H1 (cell line): Measurements from ENCODE around the gene LEKR1. TPM values are rescaled to one million over a fixed set of nuclear protein-coding genes. Genes with fewer than 3 reads are reported as not detected.

Source experiments
- CTCF ChIA-PET: fragments of 300-600 bp; sonication (Branson Sonifier 250); formaldehyde crosslinking; loops from one replicate; lab custom pipeline; 2021; ENCODE audit not compliant: partially characterized antibody; lab: Charles Lee
- POLR2A ChIA-PET: fragments of 300-600 bp; sonication (Branson Sonifier 250); formaldehyde crosslinking; loops from one replicate; lab custom pipeline; 2021; ENCODE audit warnings: inconsistent platforms; ENCODE audit not compliant: partially characterized antibody; lab: Charles Lee
- DNase-seq, 2 experiments: peaks; one replicate each; pipeline versions ENCODE4 v3.0.0 to v3.0.0-alpha.2; 2010 to 2022; ENCODE audit warnings: low spot score in 2 of 2, low read depth in 1 of 2, mixed read lengths in 1 of 2
- FAIRE-seq: peaks from 2 replicates; lab custom pipeline; 2011; peaks lifted over from hg19 to GRCh38; lab: Jason Lieb, UNC
- H2AFZ ChIP-seq: 2 replicates; pipeline ENCODE4 v1.8.1; 2012; ENCODE audit warnings: low read length, inconsistent platforms
- H2AK5ac ChIP-seq: 2 replicates; pipeline ENCODE4 v1.6.1; 2013; ENCODE audit warnings: low read depth, low read length
- H2BK120ac ChIP-seq: replicated peaks from 2 replicates; pipeline ENCODE3; 2013; ENCODE audit warnings: low read depth, low read length, inconsistent platforms
- H2BK12ac ChIP-seq: 2 replicates; pipeline ENCODE4 v1.6.1; 2013; ENCODE audit warnings: low read depth, low read length
- H2BK15ac ChIP-seq: 2 replicates; pipeline ENCODE4 v1.6.1; 2013; ENCODE audit warnings: low read length
- H2BK20ac ChIP-seq: 2 replicates; pipeline ENCODE4 v1.6.1; 2013; ENCODE audit warnings: low read length
- H2BK5ac ChIP-seq: 2 replicates; pipeline ENCODE4 v1.6.1; 2013; ENCODE audit warnings: low read depth, low read length
- H3K14ac ChIP-seq: 2 replicates; pipeline ENCODE4 v1.6.1; 2013; ENCODE audit warnings: inconsistent platforms; ENCODE audit not compliant: insufficient read length
- H3K18ac ChIP-seq: 2 replicates; pipeline ENCODE4 v1.6.1; 2013; ENCODE audit warnings: low read length; ENCODE audit errors: extremely low read depth
- H3K23ac ChIP-seq: 2 replicates; pipeline ENCODE4 v1.6.1; 2013; ENCODE audit warnings: inconsistent platforms; ENCODE audit not compliant: insufficient read length
- H3K23me2 ChIP-seq: 2 replicates; pipeline ENCODE4 v1.6.1; 2013; ENCODE audit warnings: low read depth, low read length
- H3K27ac ChIP-seq: 2 replicates; pipeline ENCODE4 v1.6.1; 2011; ENCODE audit warnings: low read depth, low read length, inconsistent platforms
- H3K27me3 ChIP-seq, 4 experiments: replicated peaks in 1 of 4; 1 replicate in 1 of 4; 2 replicates in 3 of 4; pipeline versions ENCODE4 v1.6.1 to v1.8.1; 2011 to 2013; ENCODE audit warnings: low read length in 3 of 4, mild to moderate bottlenecking in 3 of 4, inconsistent platforms in 2 of 4, mixed read lengths in 2 of 4, moderate library complexity in 1 of 4; ENCODE audit not compliant: control insufficient read depth in 3 of 4, insufficient read depth in 3 of 4; ENCODE audit errors: extremely low read depth in 1 of 4
- H3K36me3 ChIP-seq, 4 experiments: 2 replicates each; pipeline versions ENCODE4 v1.6.1 to v1.8.1; 2011 to 2013; ENCODE audit warnings: mild to moderate bottlenecking in 4 of 4, low read length in 3 of 4, moderate library complexity in 2 of 4, control low read depth in 1 of 4, inconsistent platforms in 1 of 4; ENCODE audit not compliant: insufficient read depth in 4 of 4, control insufficient read depth in 2 of 4
- H3K4ac ChIP-seq: replicated peaks from 2 replicates; pipeline ENCODE3; 2013; ENCODE audit warnings: low read length, low read depth, mixed read lengths, inconsistent platforms; ENCODE audit not compliant: insufficient read length
- H3K4me1 ChIP-seq, 4 experiments: replicated peaks in 1 of 4; 1 replicate in 1 of 4; 2 replicates in 3 of 4; pipeline versions ENCODE4 v1.6.1 to v1.8.1; 2011 to 2013; ENCODE audit warnings: low read length in 3 of 4, inconsistent platforms in 2 of 4, mixed read lengths in 1 of 4; ENCODE audit not compliant: insufficient read depth in 4 of 4, control insufficient read depth in 3 of 4
- H3K4me2 ChIP-seq, 2 experiments: 2 replicates each; pipeline versions ENCODE4 v1.6.1 to v1.8.1; 2011 to 2013; ENCODE audit warnings: low read depth in 2 of 2, low read length in 2 of 2, control low read depth in 1 of 2, inconsistent platforms in 1 of 2, mild to moderate bottlenecking in 1 of 2; ENCODE audit not compliant: insufficient read depth in 1 of 2
- H3K4me3 ChIP-seq, 4 experiments: fragments of 200-600, 300-600 bp in 1 of 4; sonication (generic), shearing (Covaris generic), sonication (Bioruptor Twin) in 1 of 4; 2 replicates each; pipeline versions ENCODE4 v1.5.1 to v1.8.1; 2011 to 2016; ENCODE audit warnings: low read length in 4 of 4, low read depth in 3 of 4, control low read depth in 2 of 4, inconsistent platforms in 2 of 4, mild to moderate bottlenecking in 2 of 4, mixed read lengths in 1 of 4, moderate library complexity in 1 of 4; ENCODE audit not compliant: insufficient read depth in 2 of 4; ENCODE audit errors: extremely low read depth in 1 of 4
- H3K56ac ChIP-seq: replicated peaks from 2 replicates; pipeline ENCODE3; 2013; ENCODE audit warnings: low read depth, mild to moderate bottlenecking, mixed read lengths, low read length, inconsistent platforms; ENCODE audit not compliant: insufficient read length
- H3K79me1 ChIP-seq: 2 replicates; pipeline ENCODE4 v1.6.1; 2013; ENCODE audit warnings: low read depth, low read length, control low read depth
- H3K79me2 ChIP-seq, 2 experiments: 2 replicates each; pipeline versions ENCODE4 v1.6.1 to v1.8.1; 2012 to 2013; ENCODE audit warnings: low read length in 2 of 2, mild to moderate bottlenecking in 2 of 2, inconsistent platforms in 1 of 2; ENCODE audit not compliant: insufficient read depth in 2 of 2, control insufficient read depth in 1 of 2
- H3K9ac ChIP-seq, 4 experiments: replicated peaks in 1 of 4; 1 replicate in 1 of 4; 2 replicates in 3 of 4; pipeline versions ENCODE4 v1.6.1 to v1.8.1; 2011 to 2013; ENCODE audit warnings: low read depth in 3 of 4, low read length in 3 of 4, control low read depth in 2 of 4, mild to moderate bottlenecking in 2 of 4, moderate library complexity in 2 of 4, inconsistent platforms in 1 of 4; ENCODE audit errors: extremely low read depth in 1 of 4
- H3K9me3 ChIP-seq, 2 experiments: 2 replicates each; pipeline versions ENCODE4 v1.6.1 to v1.8.1; 2012 to 2013; ENCODE audit warnings: mild to moderate bottlenecking in 2 of 2, moderate library complexity in 2 of 2, control low read depth in 1 of 2, inconsistent platforms in 1 of 2, low read depth in 1 of 2, low read length in 1 of 2, mixed read lengths in 1 of 2; ENCODE audit not compliant: insufficient read depth in 2 of 2
- H4K20me1 ChIP-seq, 2 experiments: replicated peaks in 1 of 2; 2 replicates each; pipeline versions ENCODE3 to v1.8.1; 2011 to 2013; ENCODE audit warnings: inconsistent platforms in 2 of 2, low read length in 2 of 2, mild to moderate bottlenecking in 1 of 2; ENCODE audit not compliant: insufficient read depth in 2 of 2, control insufficient read depth in 1 of 2
- H4K5ac ChIP-seq: 2 replicates; pipeline ENCODE4 v1.6.1; 2013; ENCODE audit warnings: low read length, low read depth, mixed read lengths, inconsistent platforms; ENCODE audit not compliant: insufficient read length
- H4K8ac ChIP-seq: 2 replicates; pipeline ENCODE4 v1.8.0; 2013; ENCODE audit warnings: mild to moderate bottlenecking, moderate library complexity, low read length, inconsistent platforms; ENCODE audit not compliant: insufficient read depth; ENCODE audit errors: extremely low read depth
- H4K91ac ChIP-seq: replicated peaks from 2 replicates; pipeline ENCODE3; 2013; ENCODE audit warnings: low read length, mixed read lengths, inconsistent platforms; ENCODE audit not compliant: insufficient read length
- BRCA1 ChIP-seq: IDR thresholded peaks from 2 replicates; pipeline ENCODE4 v1.6.1; 2012; ENCODE audit warnings: low read depth, low read length, improper control_type of control experiment
- CBX8 ChIP-seq: fragments of 300-800, 300-1000 bp; sonication (generic); IDR thresholded peaks from 2 replicates; pipeline ENCODE4 v1.7.1; 2016; ENCODE audit warnings: low read depth, low read length, borderline replicate concordance
- GABPA ChIP-seq: IDR thresholded peaks from 2 replicates; pipeline ENCODE4 v1.6.1; 2011; ENCODE audit warnings: mild to moderate bottlenecking, low read length, moderate library complexity, borderline replicate concordance; ENCODE audit not compliant: insufficient read depth
- PHF8 ChIP-seq: fragments of 200-600 bp; sonication (generic); conservative IDR thresholded peaks from 2 replicates; pipeline ENCODE4 v1.7.1; 2012; ENCODE audit warnings: low read depth, mild to moderate bottlenecking, inconsistent platforms, low read length, moderate library complexity
- POLR2AphosphoS5 ChIP-seq: IDR thresholded peaks from 2 replicates; pipeline ENCODE4 v1.6.1; 2011; ENCODE audit warnings: low read depth, low read length
- RNF2 ChIP-seq: fragments of 200-900, 300-1000 bp; sonication (generic); IDR thresholded peaks from 2 replicates; pipeline ENCODE4 v1.7.1; 2016; ENCODE audit warnings: borderline replicate concordance, low read depth, mild to moderate bottlenecking, antibody characterized with exemption, low read length; ENCODE audit not compliant: poor library complexity, severe bottlenecking; ENCODE audit errors: missing control alignments
- TAF1 ChIP-seq: IDR thresholded peaks from 2 replicates; pipeline ENCODE4 v1.6.1; 2011; ENCODE audit warnings: mild to moderate bottlenecking, low read depth, low read length
- TEAD4 ChIP-seq: IDR thresholded peaks from 2 replicates; pipeline ENCODE4 v1.6.1; 2012; ENCODE audit warnings: low read depth, low read length, inconsistent platforms, mixed read lengths
- WGBS, 2 experiments: shearing (Covaris generic) in 1 of 2; methylation state at CpG; one replicate each; pipeline versions ENCODE4 v1.1.6 to v1.1.7; 2013 to 2015; ENCODE audit warnings: low lambda C conversion rate in 2 of 2, mixed read lengths in 2 of 2, inconsistent platforms in 1 of 2, low coverage in 1 of 2, missing lambda C conversion rate in 1 of 2; ENCODE audit not compliant: insufficient replicate concordance in 2 of 2, insufficient coverage in 1 of 2, insufficient read length in 1 of 2; ENCODE audit errors: extremely low coverage in 1 of 2, missing lambda C conversion rate in 1 of 2; 5-methylcytosine and 5-hydroxymethylcytosine counted together
- polyA plus RNA-seq, 7 experiments: library from polyadenylated mRNA; depleted of rRNA in 3 of 7; stranded (reverse) in 5 of 7; unstranded in 2 of 7; fragments of >200 nt in 5 of 7; fragments of 200-250 nt in 2 of 7; gene quantifications; 1 replicate in 5 of 7; 2 replicates in 1 of 7; 4 replicates in 1 of 7; pipeline versions ENCODE4 v1.2.1 to v1.2.3, GENCODE V29; 2011 to 2013; ENCODE audit warnings: missing spikeins in 2 of 7, mixed read lengths in 2 of 7
- total RNA-seq: library from RNA; stranded (reverse); fragmentation: NEBNext Ultra II Directional; extraction: Animal tissue kit (Norgen Biotek cat#: 25700); gene quantifications from 2 replicates; pipeline ENCODE4 v1.2.1, GENCODE V29; 2021
- TF ChIP-seq, protein P1 (sequence below): IDR thresholded peaks from 2 replicates; pipeline ENCODE4 v1.6.1; 2011; ENCODE audit warnings: low read depth, mild to moderate bottlenecking, low read length; ENCODE audit not compliant: insufficient read depth
- TF ChIP-seq, protein P2 (sequence below): IDR thresholded peaks from 2 replicates; pipeline ENCODE4 v1.6.1; 2011; ENCODE audit warnings: low read length, improper control_type of control experiment

LEKR1 gene
- total and polyA plus RNA-seq, 2 of the 8 experiments (the other 6 are each of a cell fraction or from before 2014, with no cell fraction given): 0.08 TPM; not detected in 1

DNA sequence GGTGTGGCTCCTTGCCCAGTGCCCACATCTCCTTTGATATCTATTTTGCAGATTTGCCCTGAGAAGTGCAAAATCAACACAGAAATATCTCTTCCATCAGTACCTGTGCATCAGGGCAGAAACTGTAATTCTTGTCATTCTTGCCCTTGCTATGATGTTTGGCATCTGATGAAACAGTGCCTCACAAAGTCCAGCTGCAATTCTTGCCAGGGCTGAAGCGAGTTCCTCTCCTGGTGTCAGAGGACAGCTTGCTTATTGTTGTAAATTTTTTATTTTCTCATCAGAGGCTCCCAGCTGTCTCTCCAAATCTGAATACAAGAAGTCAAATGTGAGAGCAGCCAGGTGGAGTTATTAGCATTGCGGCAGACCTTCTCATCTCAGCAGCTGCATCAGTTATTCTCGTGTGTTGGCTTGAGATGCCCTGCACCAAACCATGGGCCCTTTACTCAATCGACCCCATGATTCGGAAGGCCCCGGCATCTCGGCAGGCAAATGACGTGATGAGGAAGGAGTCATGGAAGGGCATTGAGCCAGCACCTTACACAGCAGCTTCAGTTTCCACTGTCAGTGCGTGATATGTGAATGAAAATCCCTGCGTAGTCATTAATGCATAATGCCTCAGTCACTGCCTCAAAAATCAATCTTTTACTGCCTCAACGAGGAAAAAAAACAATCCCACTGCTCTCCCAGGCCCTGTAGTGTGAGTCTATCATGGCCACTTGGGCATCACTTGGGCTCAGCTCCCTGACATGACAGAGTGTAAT, 240.4 kb downstream of the LEKR1 start:
- no peak overlapping the region for H3K9ac ChIP-seq
- H3K27me3 ChIP-seq: peaks cover 0 to 6% (median 3%) of the 10 kb centered on the region in 4 experiments; a peak in 3 of 7 replicates
- DNase-seq (no peak), FAIRE-seq (no peak)
- H3K4me2 ChIP-seq: no peak overlapping the region; a peak in 1 of 4 replicates
- ChIA-PET CTCF (interaction anchor here (1.1 to 3.0 kb wide), 7 partner anchors 9 to 304 kb away, joined by 3 to 14 read pairs (median 7); no protein-coding TSS in a partner anchor), POLR2A (interaction anchor here (0.5 to 2.0 kb wide), 3 partner anchors 11 to 922 kb away, joined by 3 to 9 read pairs (median 3); no protein-coding TSS in a partner anchor)
- no peak overlapping the region for H3K18ac ChIP-seq
- no peak overlapping the region for H3K23ac ChIP-seq
- H3K27ac ChIP-seq: no peak overlapping the region
- H2AK5ac ChIP-seq: no peak overlapping the region
- no peaks in the 10 kb centered on the region for H3K23me2 ChIP-seq
- no peaks in the 10 kb centered on the region for H3K79me2 ChIP-seq
- no peak overlapping the region for H4K5ac ChIP-seq
- H3K79me1 ChIP-seq: no peaks in the 10 kb centered on the region
- no peaks in the 10 kb centered on the region for H4K20me1 ChIP-seq
- WGBS, 2 experiments: 94% methylated on average over 11 of the region's 11 CpGs; no CpG with 5 or more reads in 1 of the 2 experiments
- H4K91ac ChIP-seq: no peak overlapping the region
- H3K4me1 ChIP-seq: peaks cover 5 to 15% (median 9%) of the 10 kb centered on the region in 4 experiments
- no peak overlapping the region for H2BK12ac ChIP-seq
- no peaks in the 10 kb centered on the region for H3K36me3 ChIP-seq
- H2BK20ac ChIP-seq: no peak overlapping the region
- H2BK120ac ChIP-seq: no peak overlapping the region
- no peak overlapping the region for H2BK15ac ChIP-seq
- no peak overlapping the region for H3K4me3 ChIP-seq
- no peak overlapping the region for H3K56ac ChIP-seq
- H3K14ac ChIP-seq: no peak overlapping the region
- H3K9me3 ChIP-seq: no peaks in the 10 kb centered on the region
- H2AFZ ChIP-seq: no peak overlapping the region
- H4K8ac ChIP-seq: no peak overlapping the region
- H2BK5ac ChIP-seq: no peak overlapping the region
- no peak overlapping the region for H3K4ac ChIP-seq
- TF ChIP-seq, protein P1, sequence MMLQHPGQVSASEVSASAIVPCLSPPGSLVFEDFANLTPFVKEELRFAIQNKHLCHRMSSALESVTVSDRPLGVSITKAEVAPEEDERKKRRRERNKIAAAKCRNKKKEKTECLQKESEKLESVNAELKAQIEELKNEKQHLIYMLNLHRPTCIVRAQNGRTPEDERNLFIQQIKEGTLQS: no peak
- TF ChIP-seq, protein P2, sequence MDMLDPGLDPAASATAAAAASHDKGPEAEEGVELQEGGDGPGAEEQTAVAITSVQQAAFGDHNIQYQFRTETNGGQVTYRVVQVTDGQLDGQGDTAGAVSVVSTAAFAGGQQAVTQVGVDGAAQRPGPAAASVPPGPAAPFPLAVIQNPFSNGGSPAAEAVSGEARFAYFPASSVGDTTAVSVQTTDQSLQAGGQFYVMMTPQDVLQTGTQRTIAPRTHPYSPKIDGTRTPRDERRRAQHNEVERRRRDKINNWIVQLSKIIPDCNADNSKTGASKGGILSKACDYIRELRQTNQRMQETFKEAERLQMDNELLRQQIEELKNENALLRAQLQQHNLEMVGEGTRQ: no peak
- TF ChIP-seq POLR2AphosphoS5 (no peak), GABPA (no peak), TAF1 (no peak), RNF2 (no peak), TEAD4 (no peak), BRCA1 (no peak), PHF8 (no peak), CBX8 (no peak)
